ENCODE measurements around the gene HOXC9.

The HOXC9 gene

DNA sequence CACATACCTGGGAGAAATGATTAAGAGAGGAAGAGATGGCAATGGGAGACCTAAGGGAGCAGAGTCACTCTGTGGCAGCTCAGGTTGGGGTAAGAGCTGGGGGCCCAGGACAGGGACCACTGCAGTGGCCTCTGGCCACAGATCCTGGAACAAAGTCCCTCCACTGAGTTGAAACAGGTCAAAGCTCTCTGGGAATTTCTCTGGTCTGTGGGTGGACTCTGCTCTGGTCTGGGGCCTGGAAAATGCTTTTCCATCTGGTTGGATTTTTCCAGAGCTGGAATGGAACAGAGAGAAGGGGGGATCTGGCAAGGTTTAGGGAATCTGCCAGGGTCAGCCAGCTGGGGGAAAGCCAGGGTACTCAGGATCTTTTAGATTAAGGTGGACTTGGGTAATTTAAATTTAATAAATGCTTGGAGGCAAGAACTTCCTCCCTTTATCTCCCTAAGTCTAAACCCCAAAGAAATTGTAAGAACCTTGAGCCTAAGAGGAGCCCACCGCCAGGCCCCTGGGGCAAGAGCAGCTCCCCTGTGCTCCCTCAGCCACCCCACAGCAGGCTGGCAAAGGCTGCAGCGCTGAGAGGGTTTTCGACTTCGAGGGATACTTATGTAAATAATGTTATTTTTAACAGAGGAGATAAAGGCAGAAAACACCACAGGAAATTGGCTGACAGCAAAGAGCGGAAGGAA is 11.3 kb upstream of the HOXC9 start:
- DNase-seq = no peak

DNA sequence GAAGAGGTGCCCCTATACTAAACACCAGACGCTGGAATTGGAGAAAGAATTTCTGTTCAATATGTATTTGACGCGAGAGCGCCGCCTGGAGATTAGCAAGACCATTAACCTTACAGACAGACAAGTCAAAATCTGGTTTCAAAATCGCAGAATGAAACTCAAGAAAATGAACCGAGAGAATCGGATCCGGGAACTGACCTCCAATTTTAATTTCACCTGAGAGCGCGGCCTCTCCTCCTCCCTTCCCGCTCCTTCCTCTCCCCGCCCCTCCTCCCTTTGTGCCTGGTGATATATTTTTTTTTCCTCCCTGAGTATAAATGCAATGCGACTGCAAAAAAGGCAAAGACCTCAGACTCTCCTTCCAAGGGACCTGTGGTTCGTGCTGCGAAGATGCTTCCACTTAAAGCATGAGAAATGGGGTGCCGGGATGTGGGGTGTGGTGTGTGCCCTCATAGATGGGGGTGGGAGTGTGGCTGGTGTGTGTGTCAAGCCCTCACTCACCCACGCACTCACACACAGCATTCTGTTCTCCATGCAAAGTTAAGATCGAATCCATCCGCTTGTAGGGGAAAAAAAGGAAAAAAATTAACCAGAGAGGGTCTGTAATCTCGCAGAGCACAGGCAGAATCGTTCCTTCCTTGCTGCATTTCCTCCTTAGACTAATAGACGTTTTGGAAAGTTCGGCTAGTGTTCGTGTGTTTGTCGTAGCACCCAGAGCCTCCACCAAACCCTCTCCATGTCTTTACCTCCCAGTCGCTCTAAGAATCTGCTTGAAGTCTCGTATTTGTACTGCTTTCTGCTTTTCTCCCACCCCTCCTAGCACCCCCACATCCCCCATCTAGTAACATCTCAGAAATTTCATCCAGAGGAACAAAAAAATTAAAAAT is 10.5 kb upstream of the HOXC9 start:
- peak; percentile 79 for DNase-seq

DNA sequence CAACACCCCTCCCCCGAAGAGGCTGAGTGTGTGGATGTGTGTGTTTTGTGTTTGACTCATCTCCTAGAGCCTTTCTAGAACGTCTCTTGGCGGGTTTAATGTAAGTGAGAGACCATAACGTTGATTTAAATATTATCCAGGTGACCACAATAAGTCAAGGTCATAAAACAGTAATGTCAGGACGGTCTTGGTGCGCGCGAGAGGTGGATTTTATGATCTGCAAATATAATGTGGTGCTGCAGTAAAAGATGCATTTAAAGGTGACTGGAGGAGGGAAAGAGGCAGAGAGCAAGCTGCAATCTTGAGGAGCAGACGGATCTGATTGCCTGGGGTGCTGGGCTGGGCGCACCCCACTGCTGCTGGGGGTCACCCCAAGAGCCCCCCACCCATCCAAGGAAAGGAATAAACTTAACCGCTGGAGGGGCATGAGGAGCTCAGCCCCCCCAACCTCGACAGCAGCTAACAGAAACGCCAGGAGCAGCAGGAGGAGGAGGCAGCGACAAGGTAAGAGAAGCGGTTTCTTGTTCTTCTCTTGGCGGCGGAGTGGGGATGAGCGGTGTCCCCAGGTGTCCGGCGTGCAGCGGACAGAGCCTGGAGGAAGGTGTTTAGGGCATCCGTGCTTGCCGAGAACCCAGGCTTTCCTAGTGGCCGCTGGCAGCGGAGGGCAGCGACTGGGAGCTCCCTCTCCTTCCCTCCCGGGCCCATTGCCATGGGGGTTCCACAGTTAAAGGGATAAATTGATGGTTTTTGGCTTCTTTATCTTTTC is 9.5 kb upstream of the HOXC9 start:
- DNase-seq = peak; percentile 69

- peak; percentile 81 for DNase-seq
These were observed 8.9 kb upstream of the HOXC9 start for GRCh38 chr12:53991077-53991460.

- DNase-seq = no peak
These were observed 7.5 kb upstream of the HOXC9 start for GRCh38 chr12:53992377-53992889.

DNA sequence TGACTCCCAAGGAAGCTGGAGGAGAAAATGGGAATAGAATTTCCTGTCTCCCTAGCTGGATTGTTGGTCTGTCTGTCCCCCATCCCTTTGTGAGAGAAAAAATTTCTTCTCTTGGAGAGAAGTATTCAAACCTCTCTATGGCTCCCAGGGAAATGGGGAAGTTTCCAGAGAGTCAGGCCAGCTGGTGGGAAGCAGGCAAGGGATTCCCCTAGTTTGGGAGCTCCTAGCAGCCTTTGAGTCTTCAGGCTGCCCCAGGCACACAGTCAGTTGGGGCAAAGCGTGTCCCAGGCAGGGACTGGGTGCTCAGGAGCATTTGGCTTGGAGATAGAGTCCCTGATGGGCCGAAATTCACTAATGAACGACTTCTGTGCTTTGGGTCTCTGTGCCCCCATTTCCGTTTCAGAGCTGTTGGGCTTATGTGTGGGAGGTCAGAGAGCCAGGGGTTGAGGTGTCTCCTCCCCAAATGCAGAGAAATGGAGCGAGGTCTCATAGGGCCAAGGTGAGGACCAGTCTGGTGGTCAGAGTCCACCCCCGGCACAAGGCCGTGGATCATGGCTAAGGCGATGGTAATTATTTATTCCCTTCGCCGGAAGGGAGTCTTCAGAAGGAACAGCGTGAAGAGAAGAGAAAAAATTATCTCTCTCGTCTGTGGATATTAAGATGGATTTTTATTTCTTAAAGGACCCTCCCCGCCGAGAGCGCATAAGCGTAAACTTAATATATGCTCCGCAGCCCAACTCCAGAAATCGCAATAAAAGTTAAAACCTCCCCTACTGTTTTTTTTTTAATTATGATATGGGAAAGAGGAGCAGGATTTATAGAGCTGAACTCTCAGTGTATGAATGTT is 6.6 kb upstream of the HOXC9 start:
- no peak for DNase-seq

GRCh38 chr12:53994009-53994263 is 6.0 kb upstream of the HOXC9 start:
- DNase-seq = no peak

DNA sequence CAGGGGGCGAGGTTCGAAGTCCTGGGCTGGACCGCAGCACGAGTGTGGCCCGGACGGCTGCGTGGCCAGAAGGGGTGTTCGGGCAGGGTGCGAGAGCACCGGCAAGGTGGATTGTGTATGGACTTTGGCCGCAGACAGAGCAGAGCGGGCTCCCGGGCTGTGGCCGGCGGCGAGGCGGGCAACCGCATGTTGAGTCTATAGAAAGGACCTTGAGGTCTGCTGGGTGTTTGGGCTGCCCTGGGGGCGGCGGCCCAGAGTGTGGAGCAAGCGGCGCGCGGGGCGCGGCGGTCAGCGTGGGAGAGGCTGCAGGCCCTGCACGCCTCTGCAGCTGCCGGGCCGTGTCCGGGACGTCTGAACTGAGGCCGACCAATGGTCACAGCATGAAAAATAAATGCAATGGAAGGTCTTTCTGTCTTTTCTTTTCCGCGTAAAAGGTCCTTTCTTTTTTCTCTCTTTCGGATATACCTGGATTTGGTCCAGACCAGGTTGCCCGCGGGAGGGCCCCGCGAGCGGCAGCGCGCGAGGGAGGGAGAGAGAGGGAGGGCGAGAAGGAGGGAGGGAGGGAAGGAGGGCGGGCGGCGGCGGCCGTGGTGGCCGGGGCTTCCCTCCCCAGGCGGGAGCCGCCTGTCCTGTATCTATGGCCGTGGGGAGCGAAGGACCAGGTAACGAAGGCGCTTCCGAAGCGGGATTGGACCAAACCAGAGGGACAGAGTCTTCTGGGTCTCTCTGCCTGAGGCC is 5.5 kb upstream of the HOXC9 start:
- no peak for DNase-seq

DNA sequence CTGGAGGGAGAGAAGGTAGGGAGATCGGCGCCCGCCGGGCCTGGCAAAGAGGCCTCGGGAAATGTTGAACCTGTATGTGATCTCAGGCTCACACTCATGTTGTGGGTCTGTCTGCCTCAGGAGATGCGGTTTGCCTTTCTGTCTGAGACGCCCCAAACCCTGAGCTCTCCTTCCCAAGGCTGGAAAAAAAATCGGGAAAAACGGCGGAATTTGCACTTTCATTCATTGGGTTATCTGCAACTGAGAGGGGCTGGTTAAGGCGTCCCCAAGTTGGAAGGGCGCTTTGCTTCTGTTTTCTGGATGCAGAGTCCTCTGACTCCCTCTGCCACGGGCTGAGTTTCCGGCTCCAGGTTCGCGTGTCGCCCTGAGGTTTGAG is 5.0 kb upstream of the HOXC9 start:
- no peak for DNase-seq

DNA sequence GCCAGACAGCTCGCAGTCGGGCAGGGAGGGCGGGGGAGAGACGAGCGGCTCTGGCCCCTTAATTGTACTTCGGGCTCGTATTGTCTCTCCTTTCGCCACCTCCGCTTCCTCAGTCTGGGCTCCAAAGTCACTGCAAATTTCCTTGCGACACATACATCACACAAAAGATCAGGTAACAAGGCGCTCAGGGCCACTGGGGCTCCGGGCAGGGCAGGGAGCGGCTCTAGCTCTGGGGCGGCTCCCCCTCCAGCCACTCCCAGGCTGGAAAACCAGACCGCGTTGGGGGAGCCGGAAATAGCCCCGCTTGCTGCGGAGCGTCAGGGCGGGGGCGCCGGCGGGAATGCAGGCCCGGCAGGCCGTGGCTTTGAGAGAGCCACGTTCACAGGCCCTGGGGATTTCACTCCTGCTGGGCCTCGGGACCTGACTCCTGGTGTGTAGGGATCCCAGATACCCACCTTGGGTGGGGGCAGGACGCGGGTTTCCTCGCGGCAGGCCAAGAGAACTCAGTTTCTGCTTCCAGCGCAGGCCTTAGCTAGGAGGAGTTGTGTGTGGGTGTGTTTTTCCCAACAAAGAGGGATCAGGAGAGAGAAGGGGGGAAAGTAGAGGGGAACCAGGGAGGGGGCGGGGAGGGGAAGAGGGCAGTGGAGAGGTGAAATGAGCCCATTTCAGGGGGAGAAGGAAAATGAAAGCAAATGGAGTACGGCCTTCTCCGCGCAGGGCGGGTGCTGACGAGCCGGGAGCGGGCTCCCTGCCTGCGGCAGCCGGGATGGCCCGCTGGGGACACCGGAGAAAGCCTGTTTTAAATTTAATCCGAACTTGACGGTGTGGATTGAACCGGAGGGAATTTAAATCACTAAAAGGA is 4.4 kb upstream of the HOXC9 start:
- peak; percentile 82 for DNase-seq

DNA sequence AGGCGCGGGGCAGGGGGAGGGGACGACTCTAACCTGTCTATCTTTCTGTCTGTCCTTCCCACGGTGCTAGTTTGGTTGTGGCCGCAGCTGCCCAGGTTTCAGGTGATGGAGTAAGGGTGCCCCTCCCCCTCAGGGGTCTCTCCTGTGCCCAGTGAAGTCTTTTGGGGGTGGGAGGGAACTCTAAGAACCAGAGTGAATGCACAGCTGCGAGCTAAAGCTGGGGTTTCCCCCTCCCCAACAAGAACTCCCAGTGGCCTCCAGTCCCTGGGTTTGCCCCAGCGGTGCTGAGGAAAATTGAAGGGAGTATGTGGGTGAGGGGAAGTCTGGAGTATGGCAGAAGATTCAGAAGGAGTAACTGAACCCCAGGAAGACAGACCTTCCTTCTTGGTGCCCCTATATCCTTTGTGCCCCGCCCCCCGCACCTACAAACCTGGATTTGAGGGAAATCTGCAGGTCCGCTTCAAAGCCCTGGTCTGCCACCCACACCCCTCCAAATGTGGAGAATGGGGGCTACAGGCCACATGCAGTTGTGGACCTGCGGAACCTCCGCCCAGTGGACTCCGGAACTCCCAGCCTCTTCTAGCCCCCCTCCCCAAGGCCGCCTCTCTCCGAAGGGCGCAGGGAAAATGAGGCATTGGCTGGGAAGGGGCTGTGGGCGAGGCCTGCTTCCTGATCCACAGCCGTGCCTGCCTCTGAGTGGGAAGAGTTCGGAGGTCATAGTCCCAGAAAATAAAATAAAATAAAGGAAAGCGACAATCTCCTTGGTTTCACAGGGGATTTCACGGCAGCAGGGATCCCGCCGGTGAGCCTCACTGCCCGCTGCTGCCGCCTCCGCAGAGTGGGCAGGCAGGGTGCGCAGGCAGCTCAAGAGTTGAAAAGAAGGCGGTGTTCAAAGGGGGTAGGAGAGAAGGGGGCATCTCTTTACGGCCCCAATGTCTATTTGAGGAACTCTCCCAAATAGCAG is 3.4 kb upstream of the HOXC9 start:
- no peak for DNase-seq

DNA sequence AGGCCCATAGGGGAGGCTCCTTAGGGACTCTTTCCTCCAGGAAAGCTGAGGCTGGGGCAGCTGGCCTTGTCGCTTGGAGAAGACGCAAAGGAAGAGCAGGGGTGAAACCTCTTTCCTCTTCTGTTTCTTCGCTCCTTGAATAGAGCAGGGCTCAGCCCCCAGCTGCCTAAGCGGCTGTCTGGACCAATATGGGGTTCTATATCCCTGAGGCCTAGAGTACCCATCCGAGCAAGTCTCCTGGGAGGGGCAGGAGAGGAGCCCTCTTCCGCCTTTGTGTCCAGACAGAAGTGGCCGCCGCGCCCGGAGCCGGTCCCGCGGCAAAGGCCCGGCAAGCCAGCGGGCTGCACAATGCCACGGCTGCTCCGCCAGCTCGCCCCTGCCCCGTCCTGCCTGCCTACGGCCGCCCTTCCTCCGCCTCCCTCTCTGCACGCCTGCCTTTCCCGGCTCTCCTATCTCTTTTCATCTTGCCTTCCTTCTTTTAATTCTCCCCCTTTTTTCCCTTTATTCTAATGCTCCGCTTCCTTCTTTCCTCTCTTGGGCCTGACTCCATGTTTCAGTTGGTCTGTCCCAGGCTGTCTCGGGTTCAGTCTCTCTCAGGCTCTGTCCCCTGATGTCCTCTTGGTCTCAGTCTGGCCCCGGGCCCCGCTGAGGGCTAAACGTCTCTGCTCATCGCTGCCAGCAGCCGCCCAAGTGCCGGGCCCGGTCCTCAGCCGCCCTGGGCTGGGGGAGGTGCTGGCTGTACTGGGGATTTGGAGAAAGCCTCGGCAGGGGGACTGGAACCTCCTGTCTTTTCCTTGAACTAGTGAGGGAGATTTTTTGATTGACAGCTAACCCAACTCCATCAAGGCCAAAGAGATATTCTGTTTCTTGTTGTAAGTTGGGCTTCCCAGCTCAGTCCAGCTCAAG is 2.5 kb upstream of the HOXC9 start:
- no peak for DNase-seq

- no peak for DNase-seq
These were observed 1.7 kb upstream of the HOXC9 start for GRCh38 chr12:53998110-53998899.

GRCh38 chr12:53998900-53999236 is 1.1 kb upstream of the HOXC9 start:
- DNase-seq = no peak

DNA sequence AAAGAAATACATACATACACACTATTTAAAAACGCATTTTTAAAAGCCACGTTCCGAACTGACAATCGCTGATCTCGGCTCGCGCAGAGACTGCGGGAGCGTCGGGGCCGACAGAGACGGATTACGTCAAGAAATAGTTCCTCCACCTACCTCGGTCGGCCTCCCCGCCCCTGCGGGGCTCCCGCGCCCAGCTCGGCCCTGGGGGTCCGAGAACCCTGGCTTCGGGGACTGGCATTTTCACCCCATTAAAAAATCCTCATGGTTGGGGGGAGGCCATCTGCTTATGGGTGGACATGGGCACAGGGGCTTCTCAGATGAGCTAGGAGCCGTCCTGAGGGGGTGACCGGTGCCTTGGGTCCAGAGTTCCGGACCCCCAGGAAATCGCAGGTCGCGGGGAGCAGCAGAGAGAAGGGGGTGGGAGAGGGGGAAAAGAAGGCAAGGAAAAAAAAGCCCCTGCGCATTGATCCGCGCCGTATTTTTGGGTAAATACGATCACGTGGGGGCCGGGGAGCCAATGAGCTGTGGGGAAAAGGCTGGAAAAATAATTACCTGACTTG is 324 bp upstream of the HOXC9 start:
- peak; percentile 94 for DNase-seq

- DNase-seq = no peak
These were observed 1.6 kb downstream of the HOXC9 start for GRCh38 chr12:54001283-54002187.

Data from fibroblast of skin of abdomen (primary cell).